Limb (tissue), 2 donors: Measurements from ENCODE around the gene VPS26A.
A peak's percentile ranks its signal among the peaks of the same experiment; 100 is the strongest.

Experiments
- DNase-seq, 2 donors: peaks; one replicate each; pipeline ENCODE4 v3.0.0-alpha.2; 2016; ENCODE audit errors: extremely low spot score in 2 of 2

Gene VPS26A

GRCh38 chr10:69123747-69124562, at the start of gene VPS26A:
Gene VPS26A (plus strand): TSS chr10:69124178. CDS start chr10:69124278, 100 bp downstream.
- DNase-seq: peak; percentile 99

- DNase-seq: no peak
These were observed 49.4 kb upstream of the VPS26A start for GRCh38 chr10:69074532-69074931.

- no peak for DNase-seq
These were observed 48.5 kb upstream of the VPS26A start for GRCh38 chr10:69075431-69075830.

- DNase-seq: no peak
These were observed 45.7 kb upstream of the VPS26A start for GRCh38 chr10:69078311-69078710.

- DNase-seq: no peak
These were observed 43.8 kb upstream of the VPS26A start for GRCh38 chr10:69080226-69080625.

- DNase-seq: no peak
These were observed 37.9 kb upstream of the VPS26A start for GRCh38 chr10:69086001-69086509.

GRCh38 chr10:69087590-69088470, 36.1 kb upstream of the VPS26A start, which contains the start of gene SRGN:
Gene SRGN (plus strand): TSS chr10:69088103. CDS start chr10:69088158, 55 bp downstream.
- no peak for DNase-seq

- DNase-seq: no peak
These were observed 35.6 kb upstream of the VPS26A start for GRCh38 chr10:69088471-69088769.

GRCh38 chr10:69088801-69089501, 35.0 kb upstream of the VPS26A start:
- no peak for DNase-seq

GRCh38 chr10:69089638-69090599, 34.1 kb upstream of the VPS26A start:
- no peak for DNase-seq

- no peak for DNase-seq
These were observed 33.3 kb upstream of the VPS26A start for GRCh38 chr10:69090685-69091084.

- no peak for DNase-seq
These were observed 32.8 kb upstream of the VPS26A start for GRCh38 chr10:69091143-69091651.

- peak; percentile 59 to 65 for DNase-seq
These were observed 30.8 kb upstream of the VPS26A start for GRCh38 chr10:69092959-69093850.

- no peak for DNase-seq
These were observed 30.0 kb upstream of the VPS26A start for GRCh38 chr10:69093933-69094332.

GRCh38 chr10:69096045-69096444, 27.9 kb upstream of the VPS26A start:
- DNase-seq: no peak

- DNase-seq: no peak
These were observed 26.2 kb upstream of the VPS26A start for GRCh38 chr10:69097729-69098128.

- DNase-seq: no peak
These were observed 23.7 kb upstream of the VPS26A start for GRCh38 chr10:69100136-69100872.

- DNase-seq: no peak
These were observed 22.4 kb upstream of the VPS26A start for GRCh38 chr10:69101451-69102095.
